GM06990 (cell line): ENCODE data around the gene WDR62.

Experiments used
- DNase-seq: peaks from one replicate; pipeline ENCODE4 v3.0.0-alpha.2; 2011; ENCODE audit not compliant: insufficient read length; ENCODE audit errors: extremely low read depth
- H3K27me3 ChIP-seq: replicated peaks from 2 replicates; pipeline ENCODE4 v1.6.0; 2011; ENCODE audit warnings: low read length; ENCODE audit not compliant: control insufficient read depth, insufficient read depth
- H3K36me3 ChIP-seq: 2 replicates; pipeline ENCODE4 v1.5.1; 2011; ENCODE audit warnings: low read length; ENCODE audit not compliant: control insufficient read depth, insufficient read depth
- H3K4me3 ChIP-seq: replicated peaks from 2 replicates; pipeline ENCODE4 v1.5.1; 2011; ENCODE audit warnings: low read depth, mild to moderate bottlenecking, control low read depth, low read length
- TF ChIP-seq, protein P1 (sequence below): IDR thresholded peaks from 2 replicates; pipeline ENCODE4 v1.5.1; 2011; ENCODE audit warnings: low read length, control low read depth, mild to moderate bottlenecking, inconsistent platforms; ENCODE audit not compliant: insufficient read depth, poor library complexity, severe bottlenecking

The WDR62 gene

DNA sequence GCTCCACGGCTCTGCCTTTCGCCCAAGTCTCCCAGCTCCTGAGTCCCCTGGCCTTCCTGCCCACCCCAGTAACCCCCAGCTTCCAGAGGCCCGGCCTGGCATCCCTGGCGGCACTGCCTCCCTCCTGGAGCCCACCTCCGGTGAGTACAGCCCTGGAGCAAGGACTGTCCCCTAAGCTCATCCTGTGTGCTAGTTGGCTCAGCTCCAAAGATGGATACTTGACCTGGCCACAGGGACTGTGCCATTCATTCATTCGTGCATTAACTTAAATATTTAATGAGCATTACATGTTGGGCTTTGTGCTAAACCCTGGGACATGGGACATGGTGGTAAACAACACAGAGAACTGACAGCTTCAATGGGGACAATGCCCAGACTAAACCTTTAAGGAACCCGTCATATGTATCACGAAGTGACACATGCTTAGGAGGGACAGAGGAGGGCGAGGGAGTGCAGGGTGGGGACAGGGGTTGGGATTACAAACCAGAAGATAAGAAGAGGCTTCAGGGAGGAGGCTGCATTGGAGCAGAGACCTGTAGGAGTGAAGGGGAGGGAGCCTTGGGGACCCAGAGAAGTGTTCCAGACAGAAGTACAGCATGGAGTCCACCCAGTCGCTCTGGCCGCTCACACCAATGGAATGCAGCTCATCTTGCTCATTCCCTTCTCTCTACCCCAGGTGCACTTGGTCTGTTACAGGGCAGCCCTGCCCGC is 49.3 kb downstream of the WDR62 start:
- H3K36me3 ChIP-seq, result peaks cover 42% of the 10 kb centered on the region
- no peak overlapping the region for H3K4me3 ChIP-seq
- DNase-seq, result no peak
- TF ChIP-seq, protein P1, sequence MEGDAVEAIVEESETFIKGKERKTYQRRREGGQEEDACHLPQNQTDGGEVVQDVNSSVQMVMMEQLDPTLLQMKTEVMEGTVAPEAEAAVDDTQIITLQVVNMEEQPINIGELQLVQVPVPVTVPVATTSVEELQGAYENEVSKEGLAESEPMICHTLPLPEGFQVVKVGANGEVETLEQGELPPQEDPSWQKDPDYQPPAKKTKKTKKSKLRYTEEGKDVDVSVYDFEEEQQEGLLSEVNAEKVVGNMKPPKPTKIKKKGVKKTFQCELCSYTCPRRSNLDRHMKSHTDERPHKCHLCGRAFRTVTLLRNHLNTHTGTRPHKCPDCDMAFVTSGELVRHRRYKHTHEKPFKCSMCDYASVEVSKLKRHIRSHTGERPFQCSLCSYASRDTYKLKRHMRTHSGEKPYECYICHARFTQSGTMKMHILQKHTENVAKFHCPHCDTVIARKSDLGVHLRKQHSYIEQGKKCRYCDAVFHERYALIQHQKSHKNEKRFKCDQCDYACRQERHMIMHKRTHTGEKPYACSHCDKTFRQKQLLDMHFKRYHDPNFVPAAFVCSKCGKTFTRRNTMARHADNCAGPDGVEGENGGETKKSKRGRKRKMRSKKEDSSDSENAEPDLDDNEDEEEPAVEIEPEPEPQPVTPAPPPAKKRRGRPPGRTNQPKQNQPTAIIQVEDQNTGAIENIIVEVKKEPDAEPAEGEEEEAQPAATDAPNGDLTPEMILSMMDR, result no peak
- no peaks in the 10 kb centered on the region for H3K27me3 ChIP-seq

DNA sequence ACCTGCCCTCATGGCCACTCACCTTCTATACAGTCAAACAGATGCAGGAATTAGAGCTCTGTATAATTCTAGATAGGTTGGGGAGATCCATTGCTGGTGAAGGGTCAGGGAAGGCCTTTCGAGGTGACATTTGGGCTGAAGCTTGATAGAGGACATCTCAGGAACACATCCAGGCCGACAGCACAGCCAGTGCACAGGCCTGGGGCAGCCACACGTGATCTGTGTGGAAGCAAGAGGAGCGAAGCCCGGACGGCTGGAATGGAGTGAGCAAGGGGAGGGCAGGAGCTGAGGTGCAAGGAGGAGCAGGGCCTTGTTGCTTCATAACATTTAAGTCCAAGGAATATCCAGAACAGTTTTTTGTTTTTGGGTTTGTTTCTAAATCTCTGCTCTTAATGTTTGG is 51.7 kb downstream of the WDR62 start:
- TF ChIP-seq, protein P1, result no peak

DNA sequence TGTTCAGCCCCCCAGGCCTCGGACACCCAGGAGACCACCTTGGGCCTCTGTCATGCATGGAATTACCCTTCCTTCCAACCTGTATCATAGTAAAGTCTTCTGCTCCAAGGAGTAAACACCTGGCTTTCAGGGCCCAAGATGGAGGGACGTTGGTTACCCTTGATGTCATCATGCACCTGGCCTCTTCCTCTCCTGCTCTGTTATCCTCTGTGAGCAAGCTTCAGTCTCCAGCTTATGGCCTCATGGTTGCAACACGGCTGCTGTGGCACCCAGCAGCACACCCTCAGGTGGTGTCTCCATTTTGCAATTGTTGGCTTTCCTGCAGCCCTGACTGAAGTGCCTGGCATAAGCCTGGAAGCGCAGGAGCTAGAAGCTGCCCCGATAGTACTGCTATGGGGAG is 52.3 kb downstream of the WDR62 start:
- no peaks in the 10 kb centered on the region for H3K27me3 ChIP-seq
- H3K4me3 ChIP-seq, result no peak overlapping the region
- no peak for DNase-seq
- H3K36me3 ChIP-seq, result peaks cover 25% of the 10 kb centered on the region
- TF ChIP-seq, protein P1, result no peak

More for the DNA sequence above, 51.7 kb downstream of the WDR62 start:
- no peak for DNase-seq
- Histone ChIP-seq H3K36me3 (peaks cover 31% of the 10 kb centered on the region), H3K4me3 (no peak overlapping the region), H3K27me3 (no peaks in the 10 kb centered on the region)

DNA sequence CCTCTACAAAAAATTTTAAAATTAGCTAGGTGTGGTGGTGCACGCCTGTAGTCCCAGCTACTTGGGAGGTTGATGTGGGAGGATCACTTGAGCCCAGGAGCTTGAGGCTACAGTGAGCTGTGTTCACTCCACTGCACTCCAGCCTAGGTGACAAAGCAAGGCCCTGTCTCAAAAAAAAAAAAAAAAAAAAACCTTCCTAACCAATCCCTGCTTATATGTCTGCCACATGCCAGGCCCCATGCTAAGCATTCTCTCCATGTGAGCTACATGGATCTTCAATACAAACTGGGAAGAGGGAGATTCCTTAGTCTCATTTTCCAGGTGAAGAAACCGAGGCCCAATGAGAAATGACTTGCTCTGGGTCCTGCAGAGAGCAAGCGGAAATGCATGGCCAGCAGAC is 54.0 kb downstream of the WDR62 start:
- TF ChIP-seq, protein P1, result no peak
- no peaks in the 10 kb centered on the region for H3K27me3 ChIP-seq
- H3K36me3 ChIP-seq, result peaks cover 24% of the 10 kb centered on the region
- H3K4me3 ChIP-seq, result no peak overlapping the region
- no peak for DNase-seq

DNA sequence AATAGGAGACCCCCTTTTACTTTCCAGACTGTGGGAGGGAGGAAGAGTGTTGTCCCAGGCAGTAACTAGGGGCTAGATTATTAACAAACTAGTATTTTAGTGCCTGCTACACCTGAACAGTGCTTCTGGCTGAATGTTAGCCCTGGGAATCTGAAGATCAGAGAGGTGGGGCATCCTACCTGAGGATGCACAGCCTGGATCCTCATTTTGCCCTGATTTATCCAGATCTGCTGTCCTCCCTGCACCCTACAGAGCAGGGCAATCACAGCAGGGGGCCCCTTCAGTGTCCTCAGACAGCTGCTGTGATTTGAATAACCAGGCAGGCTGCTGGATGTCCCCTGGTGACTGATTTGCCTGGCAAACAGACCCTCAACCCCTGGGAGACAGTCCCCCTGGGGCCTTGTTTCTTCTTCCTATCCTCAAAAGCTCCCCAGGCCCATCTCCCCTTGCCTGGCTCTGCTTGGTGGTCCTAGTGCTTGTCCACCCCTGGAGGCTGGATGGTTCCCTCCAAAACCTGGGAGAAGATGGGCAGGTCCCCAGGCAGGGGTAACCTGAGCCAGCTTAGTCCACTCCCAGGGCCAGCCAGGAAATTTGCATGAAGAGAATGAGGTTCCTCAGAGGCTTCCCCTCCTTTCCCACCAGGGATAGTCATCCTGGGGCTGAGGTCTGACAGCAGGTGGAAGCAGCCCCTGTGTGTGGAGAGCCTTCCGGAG is 55.9 kb downstream of the WDR62 start, which contains the start of gene OVOL3:
OVOL3 (plus strand) TSS at position 657 of the 713 bp plus-strand sequence. CDS start 60 bp downstream, outside the sequence.
- DNase-seq, result no peak
- TF ChIP-seq, protein P1, result no peak
- Histone ChIP-seq H3K27me3 (no peaks in the 10 kb centered on the region), H3K36me3 (peaks cover 8% of the 10 kb centered on the region), H3K4me3 (no peak within 1 kb of the TSS)
